SK-N-SH treated with all-trans-retinoic acid at 6 μM for 48 hours (cell line): ENCODE data around the gene KCNQ5.

Source experiments
- GLIS3 ChIP-seq: fragments of 250-450 bp; sonication (Bioruptor Pico); IDR thresholded peaks from 2 replicates; pipeline ENCODE4 v1.5.0; 2020; ENCODE audit warnings: mild to moderate bottlenecking, moderate library complexity
- PPARA ChIP-seq: fragments of 250-450 bp; sonication (Bioruptor Pico); IDR thresholded peaks from 2 replicates; pipeline ENCODE4 v1.5.0; 2020; ENCODE audit warnings: mild to moderate bottlenecking, borderline replicate concordance
- SNAI2 ChIP-seq: fragments of 250-450 bp; sonication (Bioruptor Pico); IDR thresholded peaks from 2 replicates; pipeline ENCODE4 v1.5.0; 2020; ENCODE audit warnings: mild to moderate bottlenecking, moderate library complexity
- ZFP30 ChIP-seq: fragments of 450-650 bp; formaldehyde crosslinking; IDR thresholded peaks from 2 replicates; pipeline ENCODE4 v1.5.0; 2022; ENCODE audit warnings: mild to moderate bottlenecking, moderate library complexity
- TF ChIP-seq, protein P1 (sequence below): fragments of 250-450 bp; sonication (Bioruptor Pico); IDR thresholded peaks from 2 replicates; pipeline ENCODE4 v1.5.1; 2021; ENCODE audit warnings: mild to moderate bottlenecking, moderate library complexity
- TF ChIP-seq, protein P2 (sequence below): fragments of 250-450 bp; sonication (Bioruptor Pico); IDR thresholded peaks from 2 replicates; pipeline ENCODE4 v1.8.0; 2020; ENCODE audit warnings: mild to moderate bottlenecking, moderate library complexity, borderline replicate concordance
- TF ChIP-seq, protein P3 (sequence below): fragments of 250-450 bp; sonication (Bioruptor Pico); IDR thresholded peaks from 2 replicates; pipeline ENCODE4 v1.5.1; 2020; ENCODE audit warnings: low read depth, mild to moderate bottlenecking, moderate library complexity

DNA sequence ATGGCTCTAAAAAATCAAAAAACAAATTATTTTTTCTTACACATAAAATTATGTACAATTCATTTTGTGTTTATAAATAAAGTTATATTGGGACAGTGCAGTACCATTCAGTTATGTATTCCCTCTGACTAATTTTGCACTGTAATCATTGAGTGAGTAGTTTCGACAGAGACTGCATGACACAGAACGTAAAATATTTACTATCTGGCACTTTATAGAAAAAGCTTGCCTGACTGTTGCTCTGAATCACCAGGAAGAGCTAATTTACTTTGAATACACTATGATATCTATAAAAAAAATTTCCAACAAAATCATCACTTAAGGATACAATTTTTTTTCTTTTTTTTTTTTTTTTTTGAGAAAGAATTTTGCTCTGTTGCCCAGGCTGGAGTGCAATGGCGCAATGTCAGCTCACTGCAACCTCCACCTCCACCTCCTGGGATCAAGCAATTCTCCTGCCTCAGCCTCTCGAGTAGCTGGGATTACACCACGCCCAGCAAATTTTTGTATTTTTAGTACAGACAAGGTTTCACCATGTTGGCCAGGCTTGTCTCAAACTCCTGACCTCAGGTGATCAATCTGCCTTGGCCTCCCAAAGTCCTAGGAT, 614.4 kb downstream of the KCNQ5 start:
- TF ChIP-seq, protein P1, sequence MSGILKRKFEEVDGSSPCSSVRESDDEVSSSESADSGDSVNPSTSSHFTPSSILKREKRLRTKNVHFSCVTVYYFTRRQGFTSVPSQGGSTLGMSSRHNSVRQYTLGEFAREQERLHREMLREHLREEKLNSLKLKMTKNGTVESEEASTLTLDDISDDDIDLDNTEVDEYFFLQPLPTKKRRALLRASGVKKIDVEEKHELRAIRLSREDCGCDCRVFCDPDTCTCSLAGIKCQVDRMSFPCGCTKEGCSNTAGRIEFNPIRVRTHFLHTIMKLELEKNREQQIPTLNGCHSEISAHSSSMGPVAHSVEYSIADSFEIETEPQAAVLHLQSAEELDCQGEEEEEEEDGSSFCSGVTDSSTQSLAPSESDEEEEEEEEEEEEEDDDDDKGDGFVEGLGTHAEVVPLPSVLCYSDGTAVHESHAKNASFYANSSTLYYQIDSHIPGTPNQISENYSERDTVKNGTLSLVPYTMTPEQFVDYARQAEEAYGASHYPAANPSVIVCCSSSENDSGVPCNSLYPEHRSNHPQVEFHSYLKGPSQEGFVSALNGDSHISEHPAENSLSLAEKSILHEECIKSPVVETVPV (CRISPR knock-in tag): no peak
- TF ChIP-seq ZFP30 (CRISPR knock-in tag) (no peak), GLIS3 (CRISPR knock-in tag) (no peak), SNAI2 (no peak), PPARA (no peak)
- TF ChIP-seq, protein P2, sequence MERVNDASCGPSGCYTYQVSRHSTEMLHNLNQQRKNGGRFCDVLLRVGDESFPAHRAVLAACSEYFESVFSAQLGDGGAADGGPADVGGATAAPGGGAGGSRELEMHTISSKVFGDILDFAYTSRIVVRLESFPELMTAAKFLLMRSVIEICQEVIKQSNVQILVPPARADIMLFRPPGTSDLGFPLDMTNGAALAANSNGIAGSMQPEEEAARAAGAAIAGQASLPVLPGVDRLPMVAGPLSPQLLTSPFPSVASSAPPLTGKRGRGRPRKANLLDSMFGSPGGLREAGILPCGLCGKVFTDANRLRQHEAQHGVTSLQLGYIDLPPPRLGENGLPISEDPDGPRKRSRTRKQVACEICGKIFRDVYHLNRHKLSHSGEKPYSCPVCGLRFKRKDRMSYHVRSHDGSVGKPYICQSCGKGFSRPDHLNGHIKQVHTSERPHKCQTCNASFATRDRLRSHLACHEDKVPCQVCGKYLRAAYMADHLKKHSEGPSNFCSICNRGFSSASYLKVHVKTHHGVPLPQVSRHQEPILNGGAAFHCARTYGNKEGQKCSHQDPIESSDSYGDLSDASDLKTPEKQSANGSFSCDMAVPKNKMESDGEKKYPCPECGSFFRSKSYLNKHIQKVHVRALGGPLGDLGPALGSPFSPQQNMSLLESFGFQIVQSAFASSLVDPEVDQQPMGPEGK (CRISPR knock-in tag): no peak
- TF ChIP-seq, protein P3, sequence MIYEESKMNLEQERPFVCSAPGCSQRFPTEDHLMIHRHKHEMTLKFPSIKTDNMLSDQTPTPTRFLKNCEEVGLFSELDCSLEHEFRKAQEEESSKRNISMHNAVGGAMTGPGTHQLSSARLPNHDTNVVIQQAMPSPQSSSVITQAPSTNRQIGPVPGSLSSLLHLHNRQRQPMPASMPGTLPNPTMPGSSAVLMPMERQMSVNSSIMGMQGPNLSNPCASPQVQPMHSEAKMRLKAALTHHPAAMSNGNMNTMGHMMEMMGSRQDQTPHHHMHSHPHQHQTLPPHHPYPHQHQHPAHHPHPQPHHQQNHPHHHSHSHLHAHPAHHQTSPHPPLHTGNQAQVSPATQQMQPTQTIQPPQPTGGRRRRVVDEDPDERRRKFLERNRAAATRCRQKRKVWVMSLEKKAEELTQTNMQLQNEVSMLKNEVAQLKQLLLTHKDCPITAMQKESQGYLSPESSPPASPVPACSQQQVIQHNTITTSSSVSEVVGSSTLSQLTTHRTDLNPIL: no peak
